Measurements from ENCODE around the gene ADPRS. TPM values are rescaled to one million over a fixed set of nuclear protein-coding genes. Genes with fewer than 3 reads are reported as not detected.

The ADPRS gene
- total RNA-seq, 1 donor from 2014 or later: 28.7 TPM

GRCh38 chr1:36083635-36084496, 4.8 kb upstream of the ADPRS start, which contains the start of gene TEKT2:
Gene TEKT2 (plus strand): TSS chr1:36084094. CDS start chr1:36084922, 828 bp downstream.
- Histone ChIP-seq H3K27me3 (ENCODE audit: insufficient read depth, low read length) (no peaks in the 10 kb centered on the region), H3K9me3 (ENCODE audit: insufficient read depth, low read depth, low read length) (no peaks in the 10 kb centered on the region), H3K27ac (ENCODE audit: low read depth, low read length) (no peak within 1 kb of the TSS), H3K79me2 (ENCODE audit: insufficient read depth, low read length) (peaks cover 2% of the 10 kb centered on the region), H3K4me1 (ENCODE audit: insufficient read depth, low read length) (peaks cover 11% of the 10 kb centered on the region), H2AFZ (ENCODE audit: low read depth, low read length) (peak within 1 kb of the TSS; percentile 79), H4K20me1 (ENCODE audit: insufficient read depth, low read length) (no peaks in the 10 kb centered on the region), H3K4me2 (ENCODE audit: low read length) (peak within 1 kb of the TSS; percentile 91), H3K4me3 (ENCODE audit: insufficient read depth, low read depth, low read length) (peak within 1 kb of the TSS; percentile 58), H3K9ac (ENCODE audit: low read length) (peak within 1 kb of the TSS; percentile 76), H3K36me3 (ENCODE audit: insufficient read depth, low read length) (no peaks in the 10 kb centered on the region)
- FAIRE-seq (no peak), DNase-seq (ENCODE audit: low read depth) (no peak)
- no peaks in the 10 kb centered on the region for H3K27me3 Mint-ChIP-seq (ENCODE audit: low read depth, unreplicated experiment)
- peaks cover 2% of the 10 kb centered on the region for H3K4me1 Mint-ChIP-seq (ENCODE audit: low read depth, unreplicated experiment)
- H3K4me3 Mint-ChIP-seq (ENCODE audit: unreplicated experiment): peak within 1 kb of the TSS; percentile 45
- H3K36me3 Mint-ChIP-seq (ENCODE audit: low read depth, unreplicated experiment): peaks cover 3% of the 10 kb centered on the region
- TF ChIP-seq CTCF (IDR thresholded peaks at IDR 0.05; ENCODE audit: insufficient read depth, low read depth, low read length) (no peak), EZH2 (IDR thresholded peaks at IDR 0.05; ENCODE audit: insufficient read depth, low read length) (peak; percentile 39)
- no peak within 1 kb of the TSS for H3K27ac Mint-ChIP-seq (ENCODE audit: unreplicated experiment)
- no peaks in the 10 kb centered on the region for H3K9me3 Mint-ChIP-seq (ENCODE audit: unreplicated experiment)

GRCh38 chr1:36084497-36085115, 4.1 kb upstream of the ADPRS start:
- H3K27ac ChIP-seq (ENCODE audit: low read depth, low read length): no peak overlapping the region
- peak overlapping the region; percentile 91 for H3K4me2 ChIP-seq (ENCODE audit: low read length)
- DNase-seq (ENCODE audit: low read depth): no peak

More at GRCh38 chr1:36084497-36085115, 4.1 kb upstream of the ADPRS start:
- Mint-ChIP-seq H3K4me3 (ENCODE audit: unreplicated experiment) (no peak overlapping the region), H3K4me1 (ENCODE audit: low read depth, unreplicated experiment) (peaks cover 5% of the 10 kb centered on the region), H3K27me3 (ENCODE audit: low read depth, unreplicated experiment) (no peaks in the 10 kb centered on the region), H3K9me3 (ENCODE audit: unreplicated experiment) (no peaks in the 10 kb centered on the region), H3K36me3 (ENCODE audit: low read depth, unreplicated experiment) (peaks cover 5% of the 10 kb centered on the region), H3K27ac (ENCODE audit: unreplicated experiment) (no peak overlapping the region)
- peak overlapping the region; percentile 76 for H3K9ac ChIP-seq (ENCODE audit: low read length)
- H3K9me3 ChIP-seq (ENCODE audit: insufficient read depth, low read depth, low read length): no peaks in the 10 kb centered on the region
- H3K27me3 ChIP-seq (ENCODE audit: insufficient read depth, low read length): no peaks in the 10 kb centered on the region
- no peaks in the 10 kb centered on the region for H3K36me3 ChIP-seq (ENCODE audit: insufficient read depth, low read length)
- H3K79me2 ChIP-seq (ENCODE audit: insufficient read depth, low read length): peaks cover 10% of the 10 kb centered on the region
- FAIRE-seq: no peak
- TF ChIP-seq CTCF (IDR thresholded peaks at IDR 0.05; ENCODE audit: insufficient read depth, low read depth, low read length) (no peak), EZH2 (IDR thresholded peaks at IDR 0.05; ENCODE audit: insufficient read depth, low read length) (no peak)
- peaks cover 15% of the 10 kb centered on the region for H3K4me1 ChIP-seq (ENCODE audit: insufficient read depth, low read length)
- H4K20me1 ChIP-seq (ENCODE audit: insufficient read depth, low read length): no peaks in the 10 kb centered on the region
- H2AFZ ChIP-seq (ENCODE audit: low read depth, low read length): peak overlapping the region; percentile 79
- H3K4me3 ChIP-seq (ENCODE audit: insufficient read depth, low read depth, low read length): peak overlapping the region; percentile 58

Data from astrocyte (in vitro differentiated cells and primary cell).